A549 treated with CORT108297 at 1 μM for 4 hours (cell line): ENCODE measurements around the gene BLTP3A. TPM values are rescaled to one million over a fixed set of nuclear protein-coding genes. Genes with fewer than 3 reads are reported as not detected.

Experiments used
- total RNA-seq: library from RNA; stranded (reverse); fragments of 200-300 nt; extraction: Qiagen RNA extraction; gene quantifications from 5 replicates; pipeline ENCODE4 v1.2.3, GENCODE V29; 2022

Gene BLTP3A
- 4.5 to 6.1 TPM (median 5.4 TPM) in 5 replicates for total RNA-seq

GRCh38 chr6:34791701-34792604 lies at the start of gene BLTP3A:
TSS of gene BLTP3A (plus strand) at chr6:34792083. CDS start at chr6:34792251, 168 bp downstream.

Other genes with a start within 250 kb of the BLTP3A start
- gene SPDEF, start 235.8 kb upstream of the BLTP3A start, total RNA-seq = 1.4 to 2.4 TPM (median 1.9 TPM) in 5 replicates
- 29.5 to 32.4 TPM (median 30.9 TPM) in 5 replicates for gene ILRUN, start 95.3 kb upstream of the BLTP3A start, total RNA-seq
- gene SNRPC, start 34.6 kb upstream of the BLTP3A start, total RNA-seq = 192 to 238 TPM (median 207 TPM) in 5 replicates
- gene TAF11, start 96.0 kb downstream of the BLTP3A start, total RNA-seq = 18.6 to 20.7 TPM (median 19.5 TPM) in 5 replicates
- gene ANKS1A, start 97.2 kb downstream of the BLTP3A start, total RNA-seq = 5.9 to 8.0 TPM (median 7.1 TPM) in 5 replicates